A549 (cell line): ENCODE measurements around the gene ETF1.

ENCODE experiments used
- CHD2 ChIP-seq: fragments of 150-350 bp; IDR thresholded peaks from 2 replicates; pipeline ENCODE4 v1.6.1; 2014; ENCODE audit warnings: low read length; ENCODE audit not compliant: partially characterized antibody
- ESRRA ChIP-seq: fragments of 150-350 bp; IDR thresholded peaks from 2 replicates; pipeline ENCODE4 v1.6.1; 2014; ENCODE audit warnings: mild to moderate bottlenecking, low read length, borderline replicate concordance
- FOSL2 ChIP-seq, 2 experiments: fragments of 450-650 bp in 1 of 2; fragments of >200 bp in 1 of 2; sonication (Bioruptor Twin) in 1 of 2; formaldehyde crosslinking; IDR thresholded peaks; 2 replicates each; pipeline versions ENCODE4 v1.5.0 to v1.6.1; 2016 to 2020; ENCODE audit warnings: mild to moderate bottlenecking in 1 of 2, moderate library complexity in 1 of 2
- MAFK ChIP-seq: fragments of 450-650 bp; IDR thresholded peaks from 2 replicates; pipeline ENCODE4 v1.6.1; 2014; ENCODE audit not compliant: partially characterized antibody
- NR3C1 ChIP-seq: fragments of >200 bp; sonication (Bioruptor Twin); formaldehyde crosslinking; IDR thresholded peaks from 3 replicates; pipeline ENCODE4 v1.6.1; 2017
- POLR2A ChIP-seq: IDR thresholded peaks from 2 replicates; pipeline ENCODE4 v1.6.1; 2012; ENCODE audit warnings: mild to moderate bottlenecking, low read length
- SMC3 ChIP-seq: fragments of >200 bp; sonication (Bioruptor Twin); formaldehyde crosslinking; IDR thresholded peaks from 3 replicates; pipeline ENCODE4 v1.6.1; 2018; ENCODE audit warnings: inconsistent platforms
- TF ChIP-seq, protein P1 (sequence below): fragments of >200 bp; sonication (Bioruptor Twin); formaldehyde crosslinking; IDR thresholded peaks from 3 replicates; pipeline ENCODE4 v1.5.1; 2016

DNA sequence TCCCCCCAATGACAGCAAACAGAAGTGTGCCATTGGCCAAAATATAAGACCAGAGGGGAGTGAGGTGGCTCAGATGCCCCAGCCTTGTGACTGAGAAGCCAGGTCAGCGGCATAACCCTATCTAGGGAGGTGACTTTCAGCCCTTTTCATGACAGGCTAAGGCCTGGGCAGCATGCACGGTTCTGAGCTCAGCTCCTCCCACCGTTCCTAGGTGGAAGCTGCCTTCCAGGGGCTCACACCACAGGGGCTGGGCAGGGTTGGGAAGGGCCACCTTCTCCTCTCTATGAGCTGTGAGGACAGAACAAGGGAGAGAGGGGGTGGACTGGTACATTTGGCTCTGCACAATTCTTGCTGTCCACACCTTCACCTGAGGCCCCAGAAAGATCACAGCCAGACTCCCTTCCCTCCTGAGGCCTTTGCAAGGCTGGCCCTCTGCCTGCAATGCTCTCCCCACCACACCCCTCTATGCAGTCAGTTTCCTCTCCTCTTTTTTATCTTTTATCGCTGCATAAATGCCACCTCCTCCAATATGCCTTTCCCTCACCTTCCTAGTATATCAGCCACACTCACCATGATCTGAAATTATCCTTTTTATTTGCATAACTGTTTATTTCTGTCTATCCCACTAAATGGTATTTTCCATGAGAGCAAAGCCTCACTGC lies 82.9 kb downstream of the ETF1 start:
- no peak for TF ChIP-seq POLR2A
- no peak for TF ChIP-seq SMC3
- TF ChIP-seq ESRRA: no peak
- TF ChIP-seq, protein P1, sequence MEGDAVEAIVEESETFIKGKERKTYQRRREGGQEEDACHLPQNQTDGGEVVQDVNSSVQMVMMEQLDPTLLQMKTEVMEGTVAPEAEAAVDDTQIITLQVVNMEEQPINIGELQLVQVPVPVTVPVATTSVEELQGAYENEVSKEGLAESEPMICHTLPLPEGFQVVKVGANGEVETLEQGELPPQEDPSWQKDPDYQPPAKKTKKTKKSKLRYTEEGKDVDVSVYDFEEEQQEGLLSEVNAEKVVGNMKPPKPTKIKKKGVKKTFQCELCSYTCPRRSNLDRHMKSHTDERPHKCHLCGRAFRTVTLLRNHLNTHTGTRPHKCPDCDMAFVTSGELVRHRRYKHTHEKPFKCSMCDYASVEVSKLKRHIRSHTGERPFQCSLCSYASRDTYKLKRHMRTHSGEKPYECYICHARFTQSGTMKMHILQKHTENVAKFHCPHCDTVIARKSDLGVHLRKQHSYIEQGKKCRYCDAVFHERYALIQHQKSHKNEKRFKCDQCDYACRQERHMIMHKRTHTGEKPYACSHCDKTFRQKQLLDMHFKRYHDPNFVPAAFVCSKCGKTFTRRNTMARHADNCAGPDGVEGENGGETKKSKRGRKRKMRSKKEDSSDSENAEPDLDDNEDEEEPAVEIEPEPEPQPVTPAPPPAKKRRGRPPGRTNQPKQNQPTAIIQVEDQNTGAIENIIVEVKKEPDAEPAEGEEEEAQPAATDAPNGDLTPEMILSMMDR: no peak
- TF ChIP-seq NR3C1: no peak
- TF ChIP-seq FOSL2 (IDR thresholded peaks at IDR 0.05): no peak
- TF ChIP-seq FOSL2 (CRISPR knock-in tag; IDR thresholded peaks at IDR 0.05): no peak
- TF ChIP-seq MAFK: no peak
- TF ChIP-seq CHD2: no peak
